Posterior cingulate gyrus (tissue), 11 donors: ENCODE data around the gene ENTPD6.
"Not testable (repeated sequence)": the region's sequence is repeated elsewhere in the genome, so short reads cannot be mapped to it uniquely, and the experiment has no call there.

ENCODE experiments used
- DNase-seq, 10 donors: peaks; one replicate each; pipeline versions ENCODE4 v3.0.0 to v3.0.0-alpha.2; 2020 to 2021; ENCODE audit warnings: mixed read lengths in 3 of 10
- intact Hi-C: fragments of 100-400 bp; cut with DNase I; formaldehyde crosslinking; loops from one replicate; pipeline ENCODE4 v1.15.1; 2023

ENTPD6 gene

DNA sequence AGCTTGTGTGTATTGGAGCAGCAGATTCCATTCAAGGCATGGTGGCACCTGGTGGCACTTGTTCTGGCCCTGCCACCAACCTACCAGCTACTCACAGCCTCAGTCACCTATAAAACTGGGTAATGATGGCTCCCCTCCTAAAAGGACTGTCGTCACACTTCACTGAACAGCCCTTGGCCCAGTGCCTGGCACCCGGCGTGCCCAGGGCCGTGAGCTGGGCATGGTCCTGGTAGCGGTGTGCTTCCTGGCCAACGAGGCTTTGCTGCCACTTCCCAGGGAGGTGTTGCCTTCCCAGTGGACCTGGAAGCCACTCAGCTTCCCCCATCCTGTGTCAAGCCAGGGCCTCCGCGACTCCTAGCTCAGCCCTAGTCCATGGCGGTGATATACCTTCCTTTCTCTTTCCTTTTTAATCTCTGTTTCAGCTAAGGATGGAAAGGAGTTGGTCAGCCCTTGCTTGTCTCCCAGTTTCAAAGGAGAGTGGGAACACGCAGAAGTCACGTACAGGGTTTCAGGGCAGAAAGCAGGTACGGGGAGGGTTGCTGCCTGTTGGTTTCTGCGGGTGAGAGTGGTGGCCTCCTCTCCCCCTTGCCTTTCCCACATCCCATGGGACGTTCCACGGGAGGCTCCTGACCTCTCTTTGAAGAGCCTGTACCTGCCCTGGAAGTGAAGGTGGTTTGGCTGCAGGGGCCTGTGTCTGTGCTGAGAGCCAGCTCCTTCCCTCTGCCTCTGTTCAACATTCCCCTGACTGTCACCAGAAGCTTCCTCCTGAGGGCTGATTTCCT, 25.5 kb downstream of the ENTPD6 start:
- DNase-seq = peak in 1 of 10 donors; percentile 62
- intact Hi-C loops = no loop called here

DNA sequence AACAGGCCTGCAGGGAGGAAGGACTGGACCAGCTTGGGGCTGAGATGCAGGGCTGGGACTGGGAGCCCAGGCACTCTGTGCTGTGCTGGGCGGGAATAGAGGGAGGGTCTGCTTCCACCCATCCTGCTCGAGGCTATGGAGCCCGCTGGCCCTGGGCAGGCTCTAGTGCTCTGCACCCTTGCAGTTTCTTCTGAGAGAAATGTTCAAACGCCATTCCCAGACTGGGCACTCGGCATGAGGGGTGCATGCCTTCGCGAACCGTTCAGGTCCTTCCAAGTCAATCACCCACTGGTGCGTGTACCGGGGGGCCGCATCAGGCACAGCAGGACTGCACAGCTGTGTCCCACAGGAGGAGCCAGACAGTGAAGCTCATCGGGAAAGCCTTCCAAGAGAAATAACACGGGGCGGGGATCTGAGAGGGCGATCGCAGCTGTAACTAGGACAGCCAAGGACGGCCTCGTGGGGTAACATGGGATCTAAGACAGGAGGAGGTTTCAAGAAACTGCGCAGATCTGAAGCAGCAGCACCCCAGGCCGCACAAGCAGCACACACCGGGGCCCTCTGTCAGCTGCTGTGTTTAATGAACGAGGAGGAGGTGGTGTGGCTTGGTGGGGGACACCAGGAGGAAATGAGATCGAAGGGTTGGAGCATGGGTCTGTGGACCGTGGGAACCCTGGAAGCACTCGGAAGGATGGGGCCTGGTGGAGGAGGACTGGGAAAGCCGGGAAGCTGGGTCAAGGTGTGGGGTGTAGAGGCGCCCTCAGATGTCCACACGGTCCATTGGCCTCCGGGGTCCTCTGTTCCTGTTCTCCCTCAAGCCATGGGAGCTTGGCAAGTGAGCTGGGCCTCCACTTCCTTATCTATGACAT, 26.3 kb downstream of the ENTPD6 start:
- intact Hi-C loops = no loop called here
- DNase-seq = peak in 1 of 10 donors; percentile 84

DNA sequence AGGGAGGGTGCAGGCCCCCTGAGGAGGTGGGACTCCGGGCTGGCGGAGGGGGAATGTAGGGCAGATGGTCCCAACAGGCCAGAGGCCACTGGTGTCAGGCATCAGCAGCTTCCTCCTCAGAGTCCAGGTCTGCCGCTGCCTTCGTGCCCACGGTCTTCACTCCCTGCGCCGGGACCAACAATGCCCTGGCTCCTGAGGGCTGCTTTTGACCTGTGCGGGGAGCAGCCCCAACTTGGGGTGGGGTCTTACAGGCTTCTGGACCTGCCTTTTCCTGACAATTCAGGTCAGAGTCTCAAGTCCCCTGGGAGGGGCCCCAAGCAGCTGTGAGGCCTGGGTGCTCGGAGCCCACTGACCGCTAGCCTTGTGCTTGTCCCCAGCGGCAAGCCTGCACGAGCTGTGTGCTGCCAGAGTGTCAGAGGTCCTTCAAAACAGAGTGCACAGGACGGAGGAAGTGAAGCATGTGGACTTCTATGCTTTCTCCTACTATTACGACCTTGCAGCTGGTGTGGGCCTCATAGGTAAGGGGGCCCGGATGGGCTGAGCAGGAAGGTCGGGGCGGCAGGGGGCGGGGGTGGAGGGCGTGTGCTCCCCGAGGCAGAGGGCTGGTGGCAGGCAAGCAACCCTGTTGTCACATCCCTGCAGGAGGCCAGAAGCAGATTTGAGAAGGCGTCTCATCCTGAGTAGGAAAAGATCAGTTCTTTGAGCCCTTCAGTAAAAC, 27.1 kb downstream of the ENTPD6 start:
- intact Hi-C loops = no loop called here
- peak in 1 of 10 donors; percentile 74 for DNase-seq

DNA sequence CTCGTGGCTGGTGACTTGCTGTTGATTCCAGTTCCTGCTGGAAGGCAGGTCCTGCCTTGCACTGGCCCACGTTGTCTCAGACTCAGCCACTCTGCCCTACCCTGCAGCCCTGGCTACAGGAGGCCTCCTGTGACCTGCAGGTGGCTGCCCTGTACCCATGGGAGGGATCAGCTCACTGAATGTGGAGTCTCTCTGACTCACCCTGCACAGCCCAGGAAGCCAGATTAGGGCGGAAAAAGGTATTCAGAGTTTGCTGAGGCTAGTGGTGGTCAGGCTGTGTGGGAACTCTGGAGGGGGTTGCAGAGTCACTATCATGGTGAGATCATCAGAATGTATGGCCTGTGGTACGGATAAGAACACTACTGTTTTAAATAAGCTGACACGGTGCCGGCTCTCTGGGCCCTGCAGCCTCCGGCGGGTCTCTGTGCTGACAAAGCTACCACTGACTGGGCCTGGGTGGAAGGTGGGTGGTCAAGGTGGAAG, 27.7 kb downstream of the ENTPD6 start:
- intact Hi-C loops = no loop called here
- peak in 1 of 10 donors; percentile 76 for DNase-seq

DNA sequence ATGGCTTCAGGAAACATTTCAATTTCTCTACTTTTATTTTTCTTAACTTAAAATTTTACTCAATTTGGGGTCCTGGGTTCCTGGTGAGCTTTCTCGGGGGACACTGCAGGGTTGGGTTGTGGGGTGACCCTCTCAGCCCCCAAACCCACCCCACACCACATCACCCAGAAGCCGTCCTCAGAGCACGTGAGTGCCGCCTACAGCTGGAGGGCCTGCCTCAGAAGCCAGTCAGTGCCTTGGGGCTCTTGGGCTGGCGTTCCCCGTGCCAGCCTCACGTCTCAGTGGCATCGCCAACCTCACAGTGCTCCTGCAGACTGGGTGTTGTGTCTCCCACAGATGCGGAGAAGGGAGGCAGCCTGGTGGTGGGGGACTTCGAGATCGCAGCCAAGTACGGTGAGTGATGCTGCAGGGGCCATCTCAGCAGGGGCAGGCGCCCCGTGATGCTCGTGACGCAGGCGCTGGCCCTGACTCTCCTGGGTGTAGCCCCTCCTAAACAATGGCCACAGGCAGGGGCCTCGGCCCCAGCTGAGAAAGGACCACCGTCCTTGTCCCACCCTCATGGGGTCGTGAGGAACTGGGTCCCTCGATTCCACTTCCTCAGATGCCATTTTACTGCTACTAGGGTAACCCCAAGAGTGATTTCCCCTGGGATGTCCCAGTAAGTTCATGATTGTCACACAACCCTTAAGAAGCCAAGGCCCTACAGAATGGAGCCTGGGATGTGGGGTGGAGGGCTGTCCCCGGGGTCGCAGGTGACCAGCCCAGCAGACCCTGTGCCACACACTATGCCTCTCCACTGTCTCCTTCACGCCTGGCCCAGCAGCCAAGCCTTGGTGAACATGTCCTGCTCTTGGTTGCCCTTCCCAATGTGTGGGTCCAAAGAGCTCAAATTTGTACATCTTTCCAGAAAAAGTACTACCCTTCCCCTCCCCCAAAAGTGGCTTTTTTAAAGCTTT, 28.5 kb downstream of the ENTPD6 start:
- DNase-seq = no peak
- intact Hi-C loops = no loop called here

DNA sequence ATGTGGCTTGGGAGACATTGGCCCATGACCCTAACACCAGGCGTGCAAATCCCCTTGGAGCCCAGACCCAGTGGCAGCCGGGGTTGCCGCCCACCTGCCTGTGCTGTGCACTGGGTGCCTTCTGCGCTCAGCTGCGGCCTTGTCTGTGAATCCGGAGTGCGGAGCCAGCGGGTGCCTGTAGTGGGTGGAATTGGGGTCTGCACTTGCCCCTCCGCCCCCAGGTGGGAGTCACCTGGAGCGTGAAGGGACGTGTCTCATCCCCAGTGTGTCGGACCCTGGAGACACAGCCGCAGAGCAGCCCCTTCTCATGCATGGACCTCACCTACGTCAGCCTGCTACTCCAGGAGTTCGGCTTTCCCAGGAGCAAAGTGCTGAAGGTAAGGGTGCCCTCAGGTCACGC, 29.4 kb downstream of the ENTPD6 start:
- intact Hi-C loops = no loop called here
- DNase-seq = peak in 1 of 10 donors; percentile 78

DNA sequence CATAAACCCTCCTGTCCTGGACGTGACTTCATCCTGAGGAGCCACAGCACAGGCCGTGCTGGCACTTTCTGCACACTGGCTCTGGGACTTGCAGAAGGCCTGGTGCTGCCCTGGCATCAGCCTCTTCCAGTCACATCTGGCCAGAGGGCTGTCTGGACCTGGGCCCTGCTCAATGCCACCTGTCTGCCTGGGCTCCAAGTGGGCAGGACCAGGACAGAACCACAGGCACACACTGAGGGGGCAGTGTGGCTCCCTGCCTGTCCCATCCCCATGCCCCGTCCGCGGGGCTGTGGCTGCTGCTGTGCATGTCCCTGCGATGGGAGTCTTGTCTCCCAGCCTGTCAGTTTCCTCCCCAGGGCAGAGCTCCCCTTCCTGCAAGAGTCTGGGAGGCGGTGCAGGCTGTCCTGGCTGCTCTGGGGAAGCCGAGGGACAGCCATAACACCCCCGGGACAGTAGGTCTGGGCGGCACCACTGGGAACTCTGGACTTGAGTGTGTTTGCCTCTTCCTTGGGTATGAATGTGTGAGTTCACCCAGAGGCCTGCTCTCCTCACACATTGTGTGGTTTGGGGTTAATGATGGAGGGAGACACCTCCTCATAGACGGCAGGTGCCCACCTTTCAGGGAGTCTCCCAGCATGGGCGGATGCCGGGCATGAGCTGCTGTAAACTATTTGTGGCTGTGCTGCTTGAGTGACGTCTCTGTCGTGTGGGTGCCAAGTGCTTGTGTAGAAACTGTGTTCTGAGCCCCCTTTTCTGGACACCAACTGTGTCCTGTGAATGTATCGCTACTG, 30.3 kb downstream of the ENTPD6 start:
- intact Hi-C loops = no loop called here
- DNase-seq = peak in 1 of 10 donors; percentile 76

DNA sequence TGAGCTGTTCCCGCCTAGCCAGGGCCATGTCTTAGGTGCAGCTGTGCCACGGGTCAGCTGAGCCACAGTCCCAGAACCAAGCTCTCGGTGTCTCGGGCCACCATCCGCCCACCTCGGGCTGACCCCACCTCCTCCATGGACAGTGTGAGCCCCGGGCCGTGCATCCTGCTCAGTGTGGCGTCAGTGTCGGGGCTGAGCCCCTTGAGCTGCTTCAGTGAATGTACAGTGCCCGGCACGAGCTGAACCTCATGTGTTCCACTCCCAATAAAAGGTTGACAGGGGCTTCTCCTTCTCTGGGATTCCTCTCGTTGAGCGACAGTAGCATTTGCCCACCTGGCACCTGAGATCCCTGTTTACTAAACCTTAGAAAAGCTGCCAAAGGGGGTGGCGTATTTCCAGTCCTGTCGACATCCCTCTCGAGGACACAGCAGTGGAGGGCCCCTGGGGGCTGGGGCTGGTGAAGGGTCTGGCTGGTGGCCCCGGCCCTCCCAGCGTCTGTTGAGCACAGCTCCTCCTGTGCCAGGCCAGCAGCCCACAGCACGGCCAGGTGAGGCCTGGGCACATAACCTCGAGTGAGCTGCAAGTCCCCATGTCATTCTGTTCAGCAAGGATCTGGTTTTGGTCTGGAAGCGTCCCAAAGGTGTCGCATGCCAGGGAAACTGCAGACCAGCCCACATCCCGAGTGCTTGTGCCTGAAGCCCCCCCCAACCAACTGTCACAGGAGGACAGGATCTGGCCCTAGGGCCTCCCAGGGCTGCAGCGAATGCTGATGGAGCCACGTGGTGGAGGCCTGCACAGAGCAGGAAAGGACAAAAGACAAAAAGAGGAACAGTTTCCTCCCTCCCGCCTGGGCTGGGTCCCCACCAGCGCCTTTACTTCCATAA, 31.2 kb downstream of the ENTPD6 start:
- intact Hi-C loops = no loop called here
- DNase-seq = peak in 4 of 10 donors; percentile 30 to 89 (median 62)

DNA sequence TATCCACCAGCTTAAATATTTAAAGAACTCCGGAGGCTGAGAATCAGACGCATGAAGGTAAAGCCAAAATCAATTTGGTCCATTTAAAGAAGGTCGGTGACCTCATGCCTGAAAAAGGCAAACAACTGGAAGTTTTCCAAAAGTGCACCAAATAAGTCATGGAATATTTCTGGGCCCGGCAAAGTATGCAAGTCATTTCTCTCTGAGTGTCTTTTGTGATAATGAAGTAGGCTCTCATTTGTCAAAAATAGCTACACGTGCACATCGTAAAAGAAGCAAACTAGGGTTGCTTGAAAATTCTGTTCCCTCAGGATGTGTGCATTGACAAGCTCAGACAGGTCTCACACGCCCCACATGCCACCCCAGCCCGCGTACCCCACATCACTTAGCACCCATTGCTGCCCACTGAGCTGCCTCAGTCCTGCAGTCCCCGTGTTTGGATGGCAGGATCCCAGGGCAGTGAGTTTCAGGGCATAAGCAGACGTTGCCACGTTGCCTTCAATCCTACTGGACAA, 31.9 kb downstream of the ENTPD6 start:
- DNase-seq = peak in 2 of 10 donors; percentile 61 to 63
- intact Hi-C loops = no loop called here

DNA sequence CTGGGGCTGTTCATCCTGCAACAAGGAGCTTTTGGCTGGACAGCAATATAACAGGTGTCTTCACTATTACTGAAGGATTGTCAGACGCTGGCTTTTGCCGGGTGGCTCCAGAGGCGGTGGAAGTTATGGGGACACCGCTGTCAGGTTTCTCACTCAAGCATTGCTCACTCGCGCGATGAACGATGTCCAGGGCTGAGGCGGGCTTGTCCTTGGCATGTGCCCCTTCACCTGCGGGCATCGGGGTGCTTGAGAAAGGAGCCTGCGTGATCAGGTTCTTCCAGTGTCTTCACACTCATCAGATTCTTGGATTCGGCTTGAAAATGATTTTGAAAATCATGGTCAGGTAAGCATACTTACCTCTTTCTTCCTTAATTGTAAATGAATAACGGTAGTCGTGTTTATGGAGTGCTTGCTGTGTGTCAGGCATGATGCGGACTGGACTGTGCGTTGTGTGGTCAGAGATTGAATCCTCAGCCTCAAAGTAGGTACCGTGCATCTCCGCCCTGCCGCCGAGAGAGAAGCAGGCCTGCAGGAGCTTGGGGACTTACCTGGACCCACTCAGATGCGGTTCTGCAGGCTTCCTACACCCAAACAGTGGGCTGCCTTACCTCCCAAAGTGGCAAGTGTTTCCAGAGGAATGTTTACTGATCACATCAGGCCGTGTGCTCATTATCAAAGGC, 34.1 kb downstream of the ENTPD6 start:
- peak in 2 of 10 donors; percentile 76 to 84 for DNase-seq
- intact Hi-C loops = loop anchor here (10.0 kb wide), 1 partner anchor 65 kb away; no protein-coding TSS in a partner anchor

DNA sequence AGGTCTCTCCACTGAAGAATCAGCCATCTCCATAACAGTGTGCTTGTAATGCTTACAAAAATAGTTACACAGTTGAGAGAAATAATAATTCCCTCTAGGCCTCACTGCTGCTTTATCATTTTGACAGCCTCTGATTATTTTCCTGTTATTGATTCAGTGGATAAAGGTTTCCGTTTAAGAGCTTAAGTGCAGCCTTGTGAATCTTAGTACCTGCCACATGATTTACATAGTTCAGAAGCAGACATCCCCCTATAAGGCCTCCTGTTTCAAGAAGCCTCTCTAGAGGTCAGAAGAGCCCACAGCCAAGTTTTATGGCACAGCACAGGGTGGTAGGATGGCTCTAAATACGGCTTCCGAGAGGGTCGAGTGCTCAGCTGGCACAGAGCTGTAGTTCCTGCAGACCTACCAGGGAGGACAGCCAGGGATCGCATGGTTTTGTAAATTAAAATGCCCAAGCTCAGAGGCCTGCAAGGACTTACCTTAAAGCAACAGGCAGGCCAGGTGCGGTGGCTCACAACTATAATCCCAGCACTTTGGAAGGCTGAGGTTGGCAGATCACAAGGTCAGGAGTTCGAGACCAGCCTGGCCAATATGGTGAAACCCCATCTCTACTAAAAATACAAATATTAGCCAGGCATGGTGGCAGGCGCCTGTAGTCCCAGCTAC, 34.8 kb downstream of the ENTPD6 start:
- intact Hi-C loops = loop anchor here (10.0 kb wide), 1 partner anchor 65 kb away; no protein-coding TSS in a partner anchor
- DNase-seq = peak in 1 of 10 donors; percentile 13

DNA sequence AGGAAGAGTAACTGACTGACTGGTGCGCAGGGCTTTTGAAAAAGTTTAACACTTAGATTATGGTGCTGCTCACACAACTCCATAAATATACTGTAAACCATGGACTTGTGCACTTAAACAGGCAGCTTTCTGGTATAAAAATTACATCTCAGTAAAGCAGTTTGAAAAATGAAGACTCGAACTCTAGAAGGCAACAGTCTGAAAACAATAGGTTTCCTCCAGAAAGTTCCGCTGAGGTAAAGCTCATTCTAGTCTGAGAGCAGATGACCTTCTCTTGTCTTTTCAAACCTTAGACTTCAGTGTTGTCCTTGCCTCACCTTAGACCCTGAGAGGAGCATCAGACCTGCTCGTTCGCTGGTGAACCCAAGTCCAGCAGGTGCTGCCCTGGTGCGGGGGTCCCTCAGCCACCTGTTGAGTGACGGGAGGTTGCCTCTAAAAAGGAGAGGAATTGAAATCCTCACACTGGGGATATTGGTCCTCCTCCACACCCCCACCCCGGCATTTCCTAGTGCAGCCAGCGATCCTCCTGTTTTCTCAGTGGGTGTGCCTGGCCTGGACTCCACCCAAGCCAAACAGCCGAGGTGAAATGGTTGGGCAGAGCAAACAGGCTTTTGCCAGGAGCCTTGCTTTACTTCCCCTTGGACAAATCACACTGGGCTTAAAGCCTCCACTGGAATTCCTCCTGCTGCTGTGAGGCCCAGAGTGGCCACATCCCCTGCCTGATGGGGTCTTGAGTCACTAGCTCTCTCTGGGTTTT, 37.7 kb downstream of the ENTPD6 start:
- intact Hi-C loops = loop anchor here (10.0 kb wide), 1 partner anchor 62 kb away; no protein-coding TSS in a partner anchor
- DNase-seq = peak in 1 of 10 donors; percentile 65

DNA sequence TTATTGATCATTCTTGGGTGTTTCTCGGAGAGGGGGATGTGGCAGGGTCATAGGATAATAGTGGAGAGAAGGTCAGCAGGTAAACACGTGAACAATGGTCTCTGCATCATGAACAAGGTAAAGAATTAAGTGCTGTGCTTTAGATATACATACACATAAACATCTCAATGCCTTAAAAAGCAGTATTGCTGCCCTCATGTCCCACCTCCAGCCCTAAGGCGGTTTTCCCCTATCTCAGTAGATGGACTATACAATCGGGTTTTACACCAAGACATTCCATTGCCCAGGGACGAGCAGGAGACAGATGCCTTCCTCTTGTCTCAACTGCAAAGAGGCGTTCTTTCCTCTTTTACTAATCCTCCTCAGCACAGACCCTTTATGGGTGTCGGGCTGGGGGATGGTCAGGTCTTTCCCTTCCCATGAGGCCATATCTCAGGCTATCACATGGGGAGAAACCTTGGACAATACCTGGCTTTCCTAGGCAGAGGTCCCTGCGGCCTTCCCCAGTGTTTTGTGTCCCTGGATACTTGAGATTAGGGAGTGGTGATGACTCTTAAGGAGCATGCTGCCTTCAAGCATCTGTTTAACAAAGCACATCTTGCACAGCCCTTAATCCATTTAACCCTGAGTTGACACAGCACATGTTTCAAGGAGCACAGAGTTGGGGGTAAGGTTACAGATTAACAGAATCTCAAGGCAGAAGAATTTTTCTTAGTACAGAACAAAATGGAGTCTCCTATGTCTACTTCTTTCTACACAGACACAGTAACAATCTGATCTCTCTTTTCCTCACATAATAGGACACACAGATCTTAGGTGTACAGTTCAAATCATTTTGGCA, 38.7 kb downstream of the ENTPD6 start:
- intact Hi-C loops = loop anchor here (10.0 kb wide), 1 partner anchor 61 kb away; no protein-coding TSS in a partner anchor
- DNase-seq = not testable (repeated sequence)
